Measurements from ENCODE around the gene GSTO1.
A peak's percentile ranks its signal among the peaks of the same experiment; 100 is the strongest.

Gene GSTO1

DNA sequence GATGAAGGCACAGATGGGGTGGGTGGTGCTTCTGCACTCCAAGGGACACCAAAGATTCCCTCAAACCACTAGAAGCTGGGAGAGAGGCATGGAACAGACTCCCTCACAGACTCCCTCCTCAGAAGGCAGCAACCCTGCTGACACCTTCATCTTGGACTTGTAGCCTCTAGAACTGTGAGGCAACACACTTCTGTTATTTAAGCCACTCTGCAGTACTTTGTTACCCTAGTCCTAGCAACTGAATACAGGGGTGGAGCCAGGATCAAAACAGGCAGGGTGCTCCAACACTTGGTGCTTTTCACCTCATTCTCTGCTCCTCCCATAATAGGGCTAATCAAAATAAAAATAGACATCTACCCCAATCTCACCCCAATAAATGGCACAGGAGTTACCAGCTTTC, 2.3 kb upstream of the GSTO1 start:
- peaks cover 4% of the 10 kb centered on the region for H3K27me3 ChIP-seq (ENCODE audit: control insufficient read depth, insufficient read depth, low read length)
- no peak overlapping the region for H3K4me3 ChIP-seq (ENCODE audit: low read depth, low read length)
- no peaks in the 10 kb centered on the region for H3K9me3 ChIP-seq (ENCODE audit: control insufficient read depth, insufficient read depth, low read length)
- H3K4me1 ChIP-seq (ENCODE audit: control insufficient read depth, insufficient read depth, low read length) = peaks cover 22% of the 10 kb centered on the region
- no peaks in the 10 kb centered on the region for H3K36me3 ChIP-seq (ENCODE audit: control insufficient read depth, insufficient read depth, low read length)
- no peak overlapping the region for H3K9ac ChIP-seq (ENCODE audit: low read depth, low read length)

DNA sequence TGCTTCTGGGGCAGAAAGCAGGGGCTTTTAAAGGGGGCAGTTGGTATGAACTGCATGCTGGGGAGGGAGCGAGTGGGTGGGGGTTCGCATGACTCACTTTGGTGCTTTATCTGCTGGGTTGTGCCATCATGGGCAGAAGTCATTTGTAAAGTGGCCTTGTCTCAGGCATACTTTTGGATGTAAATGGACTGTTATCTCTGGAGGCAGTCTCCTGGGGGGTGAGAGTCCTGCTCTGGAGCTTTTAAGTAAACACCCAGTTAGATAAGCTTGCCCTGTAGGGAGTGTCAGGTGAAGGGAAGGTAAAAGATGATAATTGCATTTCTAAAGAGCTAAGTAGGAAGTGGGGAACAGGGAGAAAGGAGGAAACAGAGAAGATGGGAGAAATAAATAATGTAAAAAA, 1.6 kb upstream of the GSTO1 start:
- Histone ChIP-seq H3K9me3 (ENCODE audit: control insufficient read depth, insufficient read depth, low read length) (no peaks in the 10 kb centered on the region), H3K36me3 (ENCODE audit: control insufficient read depth, insufficient read depth, low read length) (no peaks in the 10 kb centered on the region), H3K9ac (ENCODE audit: low read depth, low read length) (no peak overlapping the region), H3K27me3 (ENCODE audit: control insufficient read depth, insufficient read depth, low read length) (peaks cover 4% of the 10 kb centered on the region), H3K4me3 (ENCODE audit: low read depth, low read length) (no peak overlapping the region), H3K4me1 (ENCODE audit: control insufficient read depth, insufficient read depth, low read length) (peaks cover 22% of the 10 kb centered on the region)

- H3K4me1 ChIP-seq (ENCODE audit: control insufficient read depth, insufficient read depth, low read length) = peaks cover 22% of the 10 kb centered on the region
- peak overlapping the region; percentile 39 for H3K9ac ChIP-seq (ENCODE audit: low read depth, low read length)
- H3K9me3 ChIP-seq (ENCODE audit: control insufficient read depth, insufficient read depth, low read length) = no peaks in the 10 kb centered on the region
- H3K4me3 ChIP-seq (ENCODE audit: low read depth, low read length) = peak overlapping the region; percentile 72
- peaks cover 4% of the 10 kb centered on the region for H3K27me3 ChIP-seq (ENCODE audit: control insufficient read depth, insufficient read depth, low read length)
- no peaks in the 10 kb centered on the region for H3K36me3 ChIP-seq (ENCODE audit: control insufficient read depth, insufficient read depth, low read length)
Observed at GRCh38 chr10:104253606-104254410, 884 bp upstream of the GSTO1 start.

GRCh38 chr10:104255311-104255981, 754 bp downstream of the GSTO1 start:
- Histone ChIP-seq H3K9me3 (ENCODE audit: control insufficient read depth, insufficient read depth, low read length) (no peaks in the 10 kb centered on the region), H3K36me3 (ENCODE audit: control insufficient read depth, insufficient read depth, low read length) (no peaks in the 10 kb centered on the region), H3K9ac (ENCODE audit: low read depth, low read length) (peak overlapping the region; percentile 74), H3K4me3 (ENCODE audit: low read depth, low read length) (peak overlapping the region; percentile 72), H3K4me1 (ENCODE audit: control insufficient read depth, insufficient read depth, low read length) (peaks cover 22% of the 10 kb centered on the region), H3K27me3 (ENCODE audit: control insufficient read depth, insufficient read depth, low read length) (peaks cover 4% of the 10 kb centered on the region)

DNA sequence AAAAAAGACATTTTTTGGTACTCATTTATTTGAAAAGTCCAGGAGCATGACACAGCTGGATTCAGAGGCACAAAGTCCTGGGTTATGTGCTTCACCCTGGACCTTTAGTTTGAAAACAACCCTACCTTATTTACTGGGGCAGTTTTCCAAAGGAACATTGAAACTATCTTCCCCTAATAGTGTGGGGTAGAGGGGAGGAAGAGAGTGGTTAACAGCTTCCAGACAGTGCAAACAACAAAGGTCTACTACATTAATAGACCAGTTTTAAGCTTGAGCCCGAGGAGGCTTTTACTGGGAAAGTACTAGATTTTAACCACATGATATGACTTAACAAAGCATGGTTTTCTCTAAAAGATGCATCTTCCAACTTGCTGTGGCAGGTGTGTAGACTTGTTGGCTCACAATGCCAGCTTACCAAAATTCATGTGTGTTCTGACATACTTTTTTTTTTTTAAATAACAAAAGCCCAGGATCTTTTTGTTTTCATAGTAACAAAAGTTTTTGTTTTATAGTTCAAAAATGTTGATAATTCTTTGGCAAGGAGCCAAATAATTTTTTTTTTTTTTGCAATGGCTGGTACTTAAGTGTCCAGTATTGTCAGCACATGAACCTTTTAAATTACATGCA, 1.8 kb downstream of the GSTO1 start:
- H3K9ac ChIP-seq (ENCODE audit: low read depth, low read length) = no peak overlapping the region
- peaks cover 4% of the 10 kb centered on the region for H3K27me3 ChIP-seq (ENCODE audit: control insufficient read depth, insufficient read depth, low read length)
- no peaks in the 10 kb centered on the region for H3K9me3 ChIP-seq (ENCODE audit: control insufficient read depth, insufficient read depth, low read length)
- no peak overlapping the region for H3K4me3 ChIP-seq (ENCODE audit: low read depth, low read length)
- no peaks in the 10 kb centered on the region for H3K36me3 ChIP-seq (ENCODE audit: control insufficient read depth, insufficient read depth, low read length)
- H3K4me1 ChIP-seq (ENCODE audit: control insufficient read depth, insufficient read depth, low read length) = peaks cover 16% of the 10 kb centered on the region

DNA sequence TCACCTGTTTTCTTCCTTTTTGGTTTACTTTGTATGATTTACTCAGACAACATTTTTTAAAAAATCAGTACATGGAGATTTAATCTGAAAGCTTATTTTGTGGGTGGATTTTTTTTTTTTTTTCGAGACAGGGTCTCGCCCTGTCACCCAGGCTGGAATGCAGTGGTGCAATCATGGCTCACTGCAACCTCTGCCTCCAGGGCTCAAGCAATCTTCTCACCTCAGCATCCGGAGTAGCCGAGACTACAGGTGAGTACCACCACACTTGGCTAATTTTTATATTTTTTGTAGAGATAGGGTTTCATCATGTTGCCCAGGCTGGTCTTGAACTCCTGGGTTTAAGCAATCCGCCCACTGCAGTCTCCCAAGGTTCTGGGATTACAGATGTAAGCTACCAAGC, 2.5 kb downstream of the GSTO1 start:
- H3K9me3 ChIP-seq (ENCODE audit: control insufficient read depth, insufficient read depth, low read length) = no peaks in the 10 kb centered on the region

DNA sequence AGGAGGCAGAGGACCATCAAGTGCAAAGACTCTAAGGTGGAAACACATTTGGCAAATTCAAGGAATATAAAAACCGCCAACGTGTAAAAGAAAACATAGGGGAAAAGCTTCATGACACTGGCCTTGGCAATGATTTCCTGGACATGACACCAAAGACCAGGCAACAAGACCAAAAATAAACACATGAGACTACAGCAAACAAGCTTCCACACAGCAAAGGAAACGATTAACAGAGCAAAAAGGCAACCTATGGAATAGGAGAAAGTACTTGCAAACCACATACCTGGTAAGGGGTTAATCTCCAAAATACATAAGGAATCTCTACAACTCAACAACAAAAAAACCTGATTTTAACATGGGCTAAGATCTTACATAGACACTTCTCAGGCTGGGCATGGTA, 3.5 kb downstream of the GSTO1 start:
- Histone ChIP-seq H3K4me3 (ENCODE audit: low read depth, low read length) (no peak overlapping the region), H3K9me3 (ENCODE audit: control insufficient read depth, insufficient read depth, low read length) (no peaks in the 10 kb centered on the region), H3K27me3 (ENCODE audit: control insufficient read depth, insufficient read depth, low read length) (peaks cover 4% of the 10 kb centered on the region), H3K4me1 (ENCODE audit: control insufficient read depth, insufficient read depth, low read length) (peaks cover 8% of the 10 kb centered on the region), H3K9ac (ENCODE audit: low read depth, low read length) (no peak overlapping the region), H3K36me3 (ENCODE audit: control insufficient read depth, insufficient read depth, low read length) (no peaks in the 10 kb centered on the region)

More for the DNA sequence above, 2.5 kb downstream of the GSTO1 start:
- H3K4me3 ChIP-seq (ENCODE audit: low read depth, low read length) = no peak overlapping the region
- no peaks in the 10 kb centered on the region for H3K36me3 ChIP-seq (ENCODE audit: control insufficient read depth, insufficient read depth, low read length)
- H3K27me3 ChIP-seq (ENCODE audit: control insufficient read depth, insufficient read depth, low read length) = peaks cover 4% of the 10 kb centered on the region
- H3K4me1 ChIP-seq (ENCODE audit: control insufficient read depth, insufficient read depth, low read length) = peaks cover 16% of the 10 kb centered on the region
- no peak overlapping the region for H3K9ac ChIP-seq (ENCODE audit: low read depth, low read length)

DNA sequence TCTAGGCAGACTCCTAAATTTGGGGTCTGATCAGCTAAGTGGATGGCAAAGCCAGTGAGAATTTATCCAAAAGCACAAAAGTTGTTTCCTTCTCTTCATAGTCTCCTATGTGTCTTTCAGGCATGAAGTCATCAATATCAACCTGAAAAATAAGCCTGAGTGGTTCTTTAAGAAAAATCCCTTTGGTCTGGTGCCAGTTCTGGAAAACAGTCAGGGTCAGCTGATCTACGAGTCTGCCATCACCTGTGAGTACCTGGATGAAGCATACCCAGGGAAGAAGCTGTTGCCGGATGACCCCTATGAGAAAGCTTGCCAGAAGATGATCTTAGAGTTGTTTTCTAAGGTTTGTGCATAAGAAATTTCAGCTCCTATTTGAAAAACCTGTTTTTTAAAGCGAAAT, 4.8 kb downstream of the GSTO1 start:
- Histone ChIP-seq H3K27me3 (ENCODE audit: control insufficient read depth, insufficient read depth, low read length) (peaks cover 4% of the 10 kb centered on the region), H3K4me1 (ENCODE audit: control insufficient read depth, insufficient read depth, low read length) (peaks cover 8% of the 10 kb centered on the region), H3K4me3 (ENCODE audit: low read depth, low read length) (no peak overlapping the region), H3K9me3 (ENCODE audit: control insufficient read depth, insufficient read depth, low read length) (no peaks in the 10 kb centered on the region), H3K36me3 (ENCODE audit: control insufficient read depth, insufficient read depth, low read length) (no peaks in the 10 kb centered on the region), H3K9ac (ENCODE audit: low read depth, low read length) (no peak overlapping the region)

- Histone ChIP-seq H3K36me3 (ENCODE audit: control insufficient read depth, insufficient read depth, low read length) (no peaks in the 10 kb centered on the region), H3K9me3 (ENCODE audit: control insufficient read depth, insufficient read depth, low read length) (no peaks in the 10 kb centered on the region), H3K9ac (ENCODE audit: low read depth, low read length) (no peak overlapping the region), H3K27me3 (ENCODE audit: control insufficient read depth, insufficient read depth, low read length) (peaks cover 4% of the 10 kb centered on the region), H3K4me3 (ENCODE audit: low read depth, low read length) (no peak overlapping the region), H3K4me1 (ENCODE audit: control insufficient read depth, insufficient read depth, low read length) (peaks cover 8% of the 10 kb centered on the region)
Observed at GRCh38 chr10:104259999-104260774, 5.5 kb downstream of the GSTO1 start.

DNA sequence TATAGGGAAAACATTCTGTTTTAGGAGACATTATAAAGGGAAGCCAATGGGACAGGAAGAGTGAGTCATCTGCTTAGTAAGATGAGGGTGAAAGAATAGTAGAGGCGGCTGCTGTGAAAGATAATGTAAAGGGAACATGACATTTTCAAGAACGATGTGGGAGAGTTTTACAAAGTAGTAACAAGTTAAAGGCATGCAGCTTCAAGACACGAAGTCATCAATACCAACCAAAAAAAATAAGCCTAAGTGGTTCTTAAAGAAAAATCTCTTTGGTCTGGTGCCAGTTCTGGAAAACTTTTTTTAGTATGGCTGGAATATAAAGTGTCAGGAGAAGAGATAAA, 6.1 kb downstream of the GSTO1 start:
- no peaks in the 10 kb centered on the region for H3K36me3 ChIP-seq (ENCODE audit: control insufficient read depth, insufficient read depth, low read length)
- H3K27me3 ChIP-seq (ENCODE audit: control insufficient read depth, insufficient read depth, low read length) = peaks cover under 1% of the 10 kb centered on the region
- H3K4me3 ChIP-seq (ENCODE audit: low read depth, low read length) = no peak overlapping the region
- H3K9ac ChIP-seq (ENCODE audit: low read depth, low read length) = no peak overlapping the region
- no peaks in the 10 kb centered on the region for H3K9me3 ChIP-seq (ENCODE audit: control insufficient read depth, insufficient read depth, low read length)
- H3K4me1 ChIP-seq (ENCODE audit: control insufficient read depth, insufficient read depth, low read length) = peaks cover 5% of the 10 kb centered on the region

DNA sequence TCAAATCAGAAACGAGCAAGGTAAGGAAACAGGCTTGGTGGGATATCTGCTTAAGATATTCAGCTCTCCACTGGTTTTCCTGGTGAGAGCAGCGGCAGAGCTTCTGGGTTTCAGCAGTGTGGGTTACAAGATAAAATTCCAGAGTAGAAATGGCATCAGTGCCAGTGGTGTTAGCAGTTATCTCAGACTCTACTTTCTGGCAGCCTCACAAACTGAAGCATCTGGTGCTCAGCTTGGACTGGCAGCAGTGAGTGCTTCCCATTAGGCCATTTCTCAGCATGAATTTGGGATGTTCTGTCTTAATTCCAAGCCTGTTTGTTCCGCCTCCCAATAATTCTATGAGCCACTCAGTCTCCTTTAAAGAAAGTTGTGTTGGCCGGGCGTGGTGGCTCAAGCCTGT, 7.4 kb downstream of the GSTO1 start:
- H3K4me1 ChIP-seq (ENCODE audit: control insufficient read depth, insufficient read depth, low read length) = no peaks in the 10 kb centered on the region
- no peaks in the 10 kb centered on the region for H3K9me3 ChIP-seq (ENCODE audit: control insufficient read depth, insufficient read depth, low read length)
- no peak overlapping the region for H3K9ac ChIP-seq (ENCODE audit: low read depth, low read length)
- H3K27me3 ChIP-seq (ENCODE audit: control insufficient read depth, insufficient read depth, low read length) = no peaks in the 10 kb centered on the region
- no peak overlapping the region for H3K4me3 ChIP-seq (ENCODE audit: low read depth, low read length)
- no peaks in the 10 kb centered on the region for H3K36me3 ChIP-seq (ENCODE audit: control insufficient read depth, insufficient read depth, low read length)
